ENCODE results near the gene P2RX1. TPM values are rescaled to one million over a fixed set of nuclear protein-coding genes. Genes with fewer than 3 reads are reported as not detected.

Gene P2RX1
- total and polyA plus RNA-seq, 8 donors, result 1.7 to 12.1 (median 2.3) TPM

DNA sequence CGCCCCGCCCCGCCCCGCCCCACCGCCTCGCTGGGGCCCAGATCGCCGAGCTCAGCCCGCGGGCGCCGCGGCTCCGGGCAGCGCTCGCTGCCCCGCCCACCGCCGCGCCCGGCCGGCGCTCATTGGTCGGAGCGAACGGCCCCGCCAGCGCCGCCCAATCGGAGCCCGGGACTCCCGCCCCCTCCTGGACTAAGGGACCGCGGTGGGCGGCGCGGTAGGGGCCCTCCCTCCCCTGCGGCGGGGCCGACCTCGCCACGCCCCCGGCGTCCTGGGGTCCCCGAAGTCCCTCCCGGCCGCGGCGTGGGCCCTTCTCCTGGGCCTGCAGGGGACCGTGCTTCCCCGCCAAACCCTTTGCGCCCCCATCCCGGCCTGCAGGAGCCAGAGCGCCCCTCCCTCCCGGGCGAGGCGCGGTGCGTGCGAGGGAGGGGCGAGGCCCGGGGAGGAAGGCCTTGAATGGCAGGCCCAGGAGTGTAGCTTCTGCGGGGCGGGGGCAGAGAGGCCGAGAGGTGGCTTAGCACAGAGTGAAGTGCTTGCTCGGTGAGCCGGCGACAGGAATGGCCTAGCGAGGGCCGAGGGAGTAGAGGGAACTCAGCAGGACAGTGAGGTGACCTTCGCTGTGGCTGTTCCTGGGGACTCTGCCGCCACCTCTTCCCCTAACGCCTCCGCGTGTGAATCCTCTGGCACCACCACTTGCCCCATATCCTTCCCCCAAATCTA is 23.1 kb downstream of the P2RX1 start, which contains the start of gene CAMKK1:
Gene CAMKK1 (minus strand): TSS at position 51 of the 717 bp plus-strand sequence. CDS start 7,366 bp downstream, outside the sequence.
- intact Hi-C loops (cut with DNase I), result no loop called here
- Histone ChIP-seq H3K27ac (peak within 1 kb of the TSS; percentile 75 to 87), H3K9me3 (no peaks in the 10 kb centered on the region), H3K4me3 (peak within 1 kb of the TSS; percentile 65 to 91), H3K36me3 (peaks cover 0 to 12% of the 10 kb centered on the region in 2 donors), H3K27me3 (no peaks in the 10 kb centered on the region), H3K4me1 (peaks cover 32 to 73% of the 10 kb centered on the region in 2 donors)
- peak; percentile 82 for ATAC-seq
- peak; percentile 79 to 96 (median 90) for DNase-seq
- TF ChIP-seq, protein P1, sequence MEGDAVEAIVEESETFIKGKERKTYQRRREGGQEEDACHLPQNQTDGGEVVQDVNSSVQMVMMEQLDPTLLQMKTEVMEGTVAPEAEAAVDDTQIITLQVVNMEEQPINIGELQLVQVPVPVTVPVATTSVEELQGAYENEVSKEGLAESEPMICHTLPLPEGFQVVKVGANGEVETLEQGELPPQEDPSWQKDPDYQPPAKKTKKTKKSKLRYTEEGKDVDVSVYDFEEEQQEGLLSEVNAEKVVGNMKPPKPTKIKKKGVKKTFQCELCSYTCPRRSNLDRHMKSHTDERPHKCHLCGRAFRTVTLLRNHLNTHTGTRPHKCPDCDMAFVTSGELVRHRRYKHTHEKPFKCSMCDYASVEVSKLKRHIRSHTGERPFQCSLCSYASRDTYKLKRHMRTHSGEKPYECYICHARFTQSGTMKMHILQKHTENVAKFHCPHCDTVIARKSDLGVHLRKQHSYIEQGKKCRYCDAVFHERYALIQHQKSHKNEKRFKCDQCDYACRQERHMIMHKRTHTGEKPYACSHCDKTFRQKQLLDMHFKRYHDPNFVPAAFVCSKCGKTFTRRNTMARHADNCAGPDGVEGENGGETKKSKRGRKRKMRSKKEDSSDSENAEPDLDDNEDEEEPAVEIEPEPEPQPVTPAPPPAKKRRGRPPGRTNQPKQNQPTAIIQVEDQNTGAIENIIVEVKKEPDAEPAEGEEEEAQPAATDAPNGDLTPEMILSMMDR (IDR thresholded peaks at IDR 0.05), result no peak

- peaks cover 32 to 81% of the 10 kb centered on the region in 2 donors for H3K4me1 ChIP-seq
- TF ChIP-seq, protein P1 (IDR thresholded peaks at IDR 0.05), result no peak
- peak in 2 of 4 donors; percentile 92 to 94 for DNase-seq
- no peaks in the 10 kb centered on the region for H3K9me3 ChIP-seq
- intact Hi-C loops (cut with DNase I), result no loop called here
- peak overlapping the region; percentile 65 to 91 for H3K4me3 ChIP-seq
- H3K36me3 ChIP-seq, result peaks cover 0 to 4% of the 10 kb centered on the region in 2 donors
- H3K27ac ChIP-seq, result peak overlapping the region; percentile 19 to 80
- H3K27me3 ChIP-seq, result no peaks in the 10 kb centered on the region
- peak; percentile 42 for ATAC-seq
These were observed 23.9 kb downstream of the P2RX1 start for GRCh38 chr17:3892095-3892998.

- ATAC-seq (no peak), DNase-seq (no peak)
- H3K27me3 ChIP-seq, result no peaks in the 10 kb centered on the region
- TF ChIP-seq, protein P1 (IDR thresholded peaks at IDR 0.05), result no peak
- H3K9me3 ChIP-seq, result no peaks in the 10 kb centered on the region
- H3K4me3 ChIP-seq, result peak overlapping the region; percentile 65 to 91
- H3K36me3 ChIP-seq, result no peaks in the 10 kb centered on the region
- peaks cover 32 to 86% of the 10 kb centered on the region in 2 donors for H3K4me1 ChIP-seq
- intact Hi-C loops (cut with DNase I), result no loop called here
- peak overlapping the region in 1 of 2 donors; percentile 80 for H3K27ac ChIP-seq
These were observed 24.6 kb downstream of the P2RX1 start for GRCh38 chr17:3891626-3892094.

- Histone ChIP-seq H3K9me3 (no peaks in the 10 kb centered on the region), H3K27ac (no peak overlapping the region), H3K4me1 (peaks cover 32 to 86% of the 10 kb centered on the region in 2 donors), H3K36me3 (no peaks in the 10 kb centered on the region), H3K4me3 (no peak overlapping the region), H3K27me3 (no peaks in the 10 kb centered on the region)
- DNase-seq (no peak), ATAC-seq (no peak)
- TF ChIP-seq, protein P1 (IDR thresholded peaks at IDR 0.05), result no peak
- intact Hi-C loops (cut with DNase I), result no loop called here
These were observed 25.4 kb downstream of the P2RX1 start for GRCh38 chr17:3890878-3891219.

Data from left lung (tissue), 10 donors.